NCI-H524 treated with DMSO at 0.1 percent for 48 hours (cell line): ENCODE data around the gene PHF24.

Experiments
- DNase-seq: peaks from one replicate; lab custom pipeline; 2025; lab: John Stamatoyannopoulos, UW

Gene PHF24

GRCh38 chr9:34983209-34983608, 25.1 kb downstream of the PHF24 start:
- DNase-seq = no peak

GRCh38 chr9:34984049-34984448, 26.0 kb downstream of the PHF24 start:
- DNase-seq = no peak

- DNase-seq = no peak
These were observed 27.3 kb downstream of the PHF24 start for GRCh38 chr9:34985311-34985899.

GRCh38 chr9:34986540-34987047, 28.5 kb downstream of the PHF24 start:
- DNase-seq = no peak

GRCh38 chr9:34987160-34987901, 29.2 kb downstream of the PHF24 start:
- no peak for DNase-seq

GRCh38 chr9:34988218-34989002, 30.3 kb downstream of the PHF24 start:
- no peak for DNase-seq

GRCh38 chr9:34989003-34989945, 31.2 kb downstream of the PHF24 start, which contains the start of gene DNAJB5:
TSS of gene DNAJB5 (plus strand) at chr9:34989745. CDS start at chr9:34990631, 886 bp downstream.
- peak; percentile 94 for DNase-seq

- no peak for DNase-seq
These were observed 32.0 kb downstream of the PHF24 start for GRCh38 chr9:34989946-34990635.

GRCh38 chr9:34990908-34991606, 33.0 kb downstream of the PHF24 start:
- no peak for DNase-seq

GRCh38 chr9:34991607-34992375, 33.7 kb downstream of the PHF24 start:
- no peak for DNase-seq

- no peak for DNase-seq
These were observed 34.4 kb downstream of the PHF24 start for GRCh38 chr9:34992376-34992951.

- no peak for DNase-seq
These were observed 35.6 kb downstream of the PHF24 start for GRCh38 chr9:34993502-34994259.

- DNase-seq = no peak
These were observed 36.3 kb downstream of the PHF24 start for GRCh38 chr9:34994260-34994899.

- peak; percentile 68 for DNase-seq
These were observed 37.0 kb downstream of the PHF24 start for GRCh38 chr9:34994900-34995669.

GRCh38 chr9:34995670-34996060, 37.6 kb downstream of the PHF24 start:
- DNase-seq = no peak

- no peak for DNase-seq
These were observed 38.3 kb downstream of the PHF24 start for GRCh38 chr9:34996181-34996904.
